Measurements from ENCODE around the gene MSRB3. TPM values are rescaled to one million over a fixed set of nuclear protein-coding genes. Genes with fewer than 3 reads are reported as not detected.

MSRB3 gene
- total RNA-seq, 1 donor from 2014 or later, result 52.5 TPM

DNA sequence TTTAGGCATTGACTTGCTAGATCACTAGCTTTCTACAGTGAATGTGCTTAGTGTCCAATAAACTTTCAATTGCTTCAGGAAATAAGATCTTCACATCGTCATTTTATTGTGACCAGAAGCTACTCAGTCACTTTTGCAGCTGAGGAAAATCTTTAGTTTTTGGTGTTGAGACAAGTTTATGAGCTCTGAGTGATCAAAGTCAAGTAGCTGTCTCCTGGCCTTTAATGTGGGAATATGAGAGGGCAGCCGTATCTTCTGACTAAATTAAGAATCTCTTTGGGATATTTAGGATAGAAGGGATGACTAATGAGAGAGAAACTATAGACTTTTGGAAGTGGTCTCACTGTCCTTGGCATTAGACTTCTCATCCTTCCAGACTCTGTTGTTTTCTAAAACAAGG is 21.6 kb downstream of the MSRB3 start:
- Histone ChIP-seq H3K9me3 (no peaks in the 10 kb centered on the region), H3K4me1 (peaks cover 6% of the 10 kb centered on the region), H3K27me3 (no peaks in the 10 kb centered on the region), H3K36me3 (no peaks in the 10 kb centered on the region), H3K27ac (no peak overlapping the region), H3K4me3 (no peak overlapping the region)
- TF ChIP-seq POLR2A (IDR thresholded peaks at IDR 0.05), result no peak
- no peak for TF ChIP-seq POLR2AphosphoS5 (IDR thresholded peaks at IDR 0.05; ENCODE audit: insufficient read depth in 1 of 2, low read depth in 1 of 2)
- TF ChIP-seq CTCF (IDR thresholded peaks at IDR 0.05), result no peak
- no peak for DNase-seq (ENCODE audit: extremely low spot score in 2 of 2)
- intact Hi-C loops (cut with DNase I), result no loop called here

DNA sequence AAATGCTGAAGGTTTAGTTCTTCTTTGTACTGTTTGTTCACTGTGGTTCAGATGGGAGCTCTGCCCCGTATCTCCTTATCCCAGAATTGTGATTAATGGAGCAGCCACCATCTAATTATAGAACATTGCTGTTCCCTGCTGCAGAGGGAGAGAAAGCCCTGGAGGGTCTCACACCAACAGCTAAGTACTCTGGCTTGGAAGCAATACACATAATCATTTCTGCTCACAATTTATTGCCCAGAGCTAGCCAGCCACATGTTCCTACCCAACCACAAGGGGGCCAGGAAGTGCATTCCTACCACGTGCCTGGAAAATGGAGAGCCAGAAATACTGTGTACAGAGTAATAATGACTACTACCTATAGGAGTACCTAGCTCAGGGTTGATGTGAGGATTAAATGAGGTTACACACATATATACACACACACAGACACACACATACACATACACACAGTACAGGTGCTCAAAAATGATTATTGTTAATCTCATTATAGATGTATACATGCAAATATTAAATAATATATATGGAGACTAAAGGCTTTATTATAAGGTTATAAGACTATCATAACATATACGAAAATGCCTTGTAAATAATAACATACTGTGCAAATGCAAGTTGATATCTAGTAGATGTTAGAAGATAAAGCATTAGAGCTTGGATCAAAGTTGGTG is 22.3 kb downstream of the MSRB3 start:
- no peak for DNase-seq (ENCODE audit: extremely low spot score in 2 of 2)
- TF ChIP-seq CTCF (IDR thresholded peaks at IDR 0.05) (no peak), POLR2A (IDR thresholded peaks at IDR 0.05) (no peak)
- Histone ChIP-seq H3K4me3 (no peak overlapping the region), H3K36me3 (no peaks in the 10 kb centered on the region), H3K27me3 (no peaks in the 10 kb centered on the region), H3K27ac (no peak overlapping the region), H3K4me1 (peaks cover 6% of the 10 kb centered on the region), H3K9me3 (no peaks in the 10 kb centered on the region)
- intact Hi-C loops (cut with DNase I), result no loop called here

GRCh38 chr12:65302891-65303290 is 24.4 kb downstream of the MSRB3 start:
- Histone ChIP-seq H3K27me3 (no peaks in the 10 kb centered on the region), H3K27ac (no peak overlapping the region), H3K4me3 (no peak overlapping the region), H3K36me3 (no peaks in the 10 kb centered on the region), H3K9me3 (no peaks in the 10 kb centered on the region), H3K4me1 (peaks cover 20% of the 10 kb centered on the region)
- intact Hi-C loops (cut with DNase I), result no loop called here
- no peak for TF ChIP-seq CTCF (IDR thresholded peaks at IDR 0.05)
- TF ChIP-seq POLR2A (IDR thresholded peaks at IDR 0.05), result no peak
- TF ChIP-seq POLR2AphosphoS5 (IDR thresholded peaks at IDR 0.05; ENCODE audit: insufficient read depth in 1 of 2, low read depth in 1 of 2), result no peak
- DNase-seq (ENCODE audit: extremely low spot score in 2 of 2), result no peak

DNA sequence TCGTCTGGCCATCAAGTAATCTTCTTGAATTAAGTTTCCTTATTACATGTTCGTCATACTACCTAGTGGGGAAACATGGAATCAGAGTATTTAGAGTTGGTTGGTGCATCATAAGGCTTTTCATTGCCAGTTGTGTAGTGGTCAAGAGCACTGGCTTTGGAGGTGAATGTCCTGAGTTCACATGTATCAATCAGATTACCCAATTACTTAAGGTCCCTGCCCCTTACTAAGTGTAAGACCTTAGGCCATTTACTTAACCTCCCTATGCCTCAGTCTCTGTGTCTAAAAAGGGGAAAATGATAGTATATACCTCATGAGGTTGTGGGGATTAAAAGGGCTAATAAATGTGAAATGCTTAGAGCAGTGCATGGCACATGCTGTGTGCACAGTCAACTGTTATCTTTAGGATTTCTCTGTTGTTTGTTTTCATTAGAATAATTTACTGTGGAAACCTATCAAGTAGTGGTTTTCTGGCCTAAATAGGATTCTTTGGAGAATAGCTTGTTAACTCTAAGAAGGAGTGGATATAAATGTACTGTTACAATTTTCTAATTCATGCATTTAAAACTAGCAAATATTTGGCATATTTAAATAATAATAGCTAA is 27.0 kb downstream of the MSRB3 start:
- Histone ChIP-seq H3K4me3 (no peak overlapping the region), H3K27me3 (no peaks in the 10 kb centered on the region), H3K4me1 (peaks cover 26% of the 10 kb centered on the region), H3K27ac (no peak overlapping the region), H3K36me3 (no peaks in the 10 kb centered on the region), H3K9me3 (no peaks in the 10 kb centered on the region)
- intact Hi-C loops (cut with DNase I), result no loop called here
- TF ChIP-seq CTCF (IDR thresholded peaks at IDR 0.05), result no peak
- no peak for TF ChIP-seq POLR2A (IDR thresholded peaks at IDR 0.05)
- TF ChIP-seq POLR2AphosphoS5 (IDR thresholded peaks at IDR 0.05; ENCODE audit: insufficient read depth in 1 of 2, low read depth in 1 of 2), result no peak
- DNase-seq (ENCODE audit: extremely low spot score in 2 of 2), result no peak
